ENCODE results near the gene MYO1G. TPM values are rescaled to one million over a fixed set of nuclear protein-coding genes. Genes with fewer than 3 reads are reported as not detected.

The MYO1G gene
- total and polyA plus RNA-seq, 9 of the 15 experiments (the other 6 are each of a cell fraction or from before 2014, with no cell fraction given): 0.03 to 0.62 (median 0.13) TPM; not detected in 1

DNA sequence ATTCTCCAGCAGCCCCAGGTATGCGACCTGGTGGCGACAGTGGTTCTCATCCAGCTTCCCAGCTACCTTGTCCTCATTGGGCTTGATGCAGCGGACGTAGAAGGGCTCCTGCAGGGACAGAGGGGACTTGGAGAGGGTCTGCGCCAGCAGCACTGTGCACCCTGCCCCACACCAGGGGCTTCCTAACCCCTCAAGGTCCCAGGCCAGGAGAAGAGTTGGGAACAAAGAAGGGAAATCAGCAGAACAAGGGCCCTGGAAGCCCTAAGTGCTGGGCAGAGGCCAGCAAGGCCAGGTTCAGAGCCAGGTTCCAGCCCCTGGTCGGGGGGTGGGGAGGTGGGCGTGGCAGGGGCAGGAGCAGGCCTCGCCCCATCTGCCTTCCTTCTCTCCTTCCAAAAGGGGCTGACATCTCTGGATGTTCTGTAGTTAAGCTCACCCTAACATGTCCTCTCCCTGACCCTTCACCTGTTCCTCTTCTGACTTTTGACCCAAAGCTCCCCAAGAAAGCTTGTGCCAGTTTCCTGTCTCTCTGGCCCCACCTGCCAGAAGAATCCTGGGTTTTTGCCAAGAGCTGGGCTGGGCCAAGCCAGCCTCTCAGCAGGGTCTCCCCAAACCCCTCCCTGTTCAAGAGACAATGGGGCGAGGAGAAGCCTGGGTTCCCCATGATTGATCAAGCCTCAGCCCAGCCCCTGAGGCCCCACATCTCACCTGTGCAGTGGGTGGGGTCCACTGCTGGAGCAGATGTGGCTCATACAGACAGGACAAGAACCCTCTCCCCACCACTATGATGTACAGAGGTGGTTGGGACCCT lies 11.9 kb downstream of the MYO1G start:
- in situ Hi-C loops (cut with MboI): loop anchor here (5.0 kb wide), 1 partner anchor 170 kb away; no protein-coding TSS in a partner anchor
- Histone ChIP-seq H3K27me3 (ENCODE audit: control insufficient read depth in 2 of 2, insufficient read depth in 2 of 2, low read length in 2 of 2) (no peaks in the 10 kb centered on the region), H3K4me3 (no peak overlapping the region), H4K20me1 (replicated peaks; ENCODE audit: control insufficient read depth, insufficient read depth, low read length) (no peaks in the 10 kb centered on the region), H3K4me1 (replicated peaks in 1 of 2; ENCODE audit: control insufficient read depth in 2 of 2, insufficient read depth in 2 of 2, low read length in 2 of 2) (peaks cover 0 to 52% of the 10 kb centered on the region in 2 experiments; a peak in 3 of 5 replicates), H3K36me3 (ENCODE audit: control insufficient read depth, insufficient read depth, low read length) (no peaks in the 10 kb centered on the region), H2AFZ (ENCODE audit: low read depth, low read length) (peak overlapping the region; percentile 75; the same call in 1 of the 2 replicates), H3K27ac (ENCODE audit: extremely low read depth, low read depth, low read length) (no peak overlapping the region), H3K9ac (ENCODE audit: insufficient read depth in 1 of 2, low read depth in 2 of 2, low read length in 2 of 2) (0 out of 4 replicates have a peak overlapping the region, but pooled peaks of 1 of the 2 experiments have one; percentile 1), H3K9me3 (replicated peaks; ENCODE audit: control insufficient read depth, insufficient read depth, low read depth, low read length) (no peaks in the 10 kb centered on the region), H3K9me1 (ENCODE audit: control insufficient read depth, insufficient read depth, low read length) (peaks cover 5% of the 10 kb centered on the region), H3K4me2 (ENCODE audit: insufficient read depth, low read length) (no peak overlapping the region), H3K79me2 (ENCODE audit: control insufficient read depth, insufficient read depth, low read length) (no peaks in the 10 kb centered on the region)
- no peak for FAIRE-seq
- intact Hi-C loops (cut with micrococcal nuclease): loop anchor here (5.0 kb wide), 1 partner anchor 380 kb away; no protein-coding TSS in a partner anchor
- WGBS (ENCODE audit: insufficient coverage, low coverage, missing lambda C conversion rate): 44% methylated on average over 6 of the region's 9 CpGs
- peak; percentile 25; the same call in 2 of the 3 replicates for ATAC-seq
- ChIA-PET POLR2A (no interaction called here), CTCF (ENCODE audit: low intra/inter-chr PET ratio) (interaction anchor here (0.7 to 0.8 kb wide), 2 partner anchors 166 to 167 kb away, joined by 3 to 4 read pairs; no protein-coding TSS in a partner anchor)
- BruUV-seq (replicated peaks): no TSS peak
- DNase-seq (ENCODE audit: extremely low read depth in 1 of 4, low spot score in 3 of 4): peak in 3 of 4 experiments; percentile 26 to 52 (median 50)
- TF ChIP-seq NFIC (IDR thresholded peaks at IDR 0.05) (peak; percentile 61), SP1 (CRISPR knock-in tag; IDR thresholded peaks at IDR 0.05) (no peak)
- TF ChIP-seq, protein P1, sequence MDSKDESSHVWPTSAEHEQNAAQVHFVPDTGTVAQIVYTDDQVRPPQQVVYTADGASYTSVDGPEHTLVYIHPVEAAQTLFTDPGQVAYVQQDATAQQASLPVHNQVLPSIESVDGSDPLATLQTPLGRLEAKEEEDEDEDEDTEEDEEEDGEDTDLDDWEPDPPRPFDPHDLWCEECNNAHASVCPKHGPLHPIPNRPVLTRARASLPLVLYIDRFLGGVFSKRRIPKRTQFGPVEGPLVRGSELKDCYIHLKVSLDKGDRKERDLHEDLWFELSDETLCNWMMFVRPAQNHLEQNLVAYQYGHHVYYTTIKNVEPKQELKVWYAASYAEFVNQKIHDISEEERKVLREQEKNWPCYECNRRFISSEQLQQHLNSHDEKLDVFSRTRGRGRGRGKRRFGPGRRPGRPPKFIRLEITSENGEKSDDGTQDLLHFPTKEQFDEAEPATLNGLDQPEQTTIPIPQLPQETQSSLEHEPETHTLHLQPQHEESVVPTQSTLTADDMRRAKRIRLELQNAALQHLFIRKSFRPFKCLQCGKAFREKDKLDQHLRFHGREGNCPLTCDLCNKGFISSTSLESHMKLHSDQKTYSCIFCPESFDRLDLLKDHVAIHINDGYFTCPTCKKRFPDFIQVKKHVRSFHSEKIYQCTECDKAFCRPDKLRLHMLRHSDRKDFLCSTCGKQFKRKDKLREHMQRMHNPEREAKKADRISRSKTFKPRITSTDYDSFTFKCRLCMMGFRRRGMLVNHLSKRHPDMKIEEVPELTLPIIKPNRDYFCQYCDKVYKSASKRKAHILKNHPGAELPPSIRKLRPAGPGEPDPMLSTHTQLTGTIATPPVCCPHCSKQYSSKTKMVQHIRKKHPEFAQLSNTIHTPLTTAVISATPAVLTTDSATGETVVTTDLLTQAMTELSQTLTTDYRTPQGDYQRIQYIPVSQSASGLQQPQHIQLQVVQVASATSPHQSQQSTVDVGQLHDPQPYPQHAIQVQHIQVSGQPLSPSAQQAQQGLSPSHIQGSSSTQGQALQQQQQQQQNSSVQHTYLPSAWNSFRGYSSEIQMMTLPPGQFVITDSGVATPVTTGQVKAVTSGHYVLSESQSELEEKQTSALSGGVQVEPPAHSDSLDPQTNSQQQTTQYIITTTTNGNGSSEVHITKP (IDR thresholded peaks at IDR 0.05; ENCODE audit: partially characterized antibody): peak; percentile 11
